K562 (cell line): ENCODE measurements around the gene GSTO2. TPM values are rescaled to one million over a fixed set of nuclear protein-coding genes. Genes with fewer than 3 reads are reported as not detected.

Source experiments
- KDM2B ChIP-seq: fragments of 250-450 bp; sonication (Bioruptor Pico); IDR thresholded peaks from 2 replicates; pipeline ENCODE4 v1.8.0; 2021; ENCODE audit warnings: mild to moderate bottlenecking, moderate library complexity
- KLF16 ChIP-seq: IDR thresholded peaks from 2 replicates; pipeline ENCODE4 v1.6.1; 2016; ENCODE audit warnings: antibody characterized with exemption
- KLF6 ChIP-seq: fragments of 250-450 bp; sonication (Bioruptor Pico); IDR thresholded peaks from 2 replicates; pipeline ENCODE4 v1.4.0; 2020; ENCODE audit warnings: mild to moderate bottlenecking, moderate library complexity, borderline replicate concordance
- NCOA6 ChIP-seq: fragments of 450-650 bp; IDR thresholded peaks from 2 replicates; pipeline ENCODE4 v1.6.1; 2017; ENCODE audit warnings: mild to moderate bottlenecking
- POLR3A ChIP-seq: IDR thresholded peaks from 2 replicates; pipeline ENCODE4 v1.6.1; 2011; ENCODE audit warnings: borderline replicate concordance, mild to moderate bottlenecking, moderate library complexity; ENCODE audit not compliant: insufficient read length, insufficient read depth; ENCODE audit errors: extremely low read depth
- TSHZ1 ChIP-seq: fragments of 250-450 bp; sonication (Bioruptor Pico); IDR thresholded peaks from 2 replicates; pipeline ENCODE4 v1.4.0; 2020; ENCODE audit warnings: mild to moderate bottlenecking, moderate library complexity
- ZNF280B ChIP-seq: fragments of 250-450 bp; sonication (Bioruptor Pico); IDR thresholded peaks from 2 replicates; pipeline ENCODE4 v1.5.1; 2021; ENCODE audit warnings: mild to moderate bottlenecking
- ZNF436 ChIP-seq: fragments of 250-450, 450-650 bp; sonication (Bioruptor Pico); formaldehyde crosslinking; IDR thresholded peaks from 2 replicates; pipeline ENCODE4 v1.7.0; 2020; ENCODE audit warnings: mild to moderate bottlenecking
- ZNF766 ChIP-seq: fragments of 200-800 bp; sonication (Bioruptor generic); conservative IDR thresholded peaks from 2 replicates; pipeline ENCODE4 v1.6.1; 2016; ENCODE audit warnings: missing genetic modification characterization, missing compliant biosample characterization
- polyA plus RNA-seq, 8 experiments: library from polyadenylated mRNA; depleted of rRNA in 4 of 8; stranded (reverse) in 5 of 8; unstranded in 3 of 8; fragments of >200 nt; fragmentation: Nextera tagmentation in 2 of 8; fragmentation: Illumina TruSeq in 1 of 8; extraction: Ambion mirVana in 2 of 8; extraction: Trizol in 1 of 8; gene quantifications; 2 replicates each; pipeline versions ENCODE4 v1.2.1 to v1.2.3, GENCODE V29; 2011 to 2014; ENCODE audit warnings: inconsistent platforms in 1 of 8, missing spikeins in 1 of 8
- total RNA-seq, 7 experiments: library from RNA; depleted of rRNA in 6 of 7; stranded (reverse); fragments of >200 nt in 6 of 7; fragmentation: Illumina TruSeq in 2 of 7; extraction: Trizol in 2 of 7; gene quantifications; 2 replicates each; pipeline versions ENCODE4 v1.2.1 to v1.2.3, GENCODE V29; 2011 to 2021; ENCODE audit warnings: low replicate concordance in 1 of 7
- TF ChIP-seq, protein P1 (sequence below), 2 experiments: fragments of 450-650 bp; IDR thresholded peaks; 2 replicates each; pipeline ENCODE4 v1.6.1; 2016; ENCODE audit warnings: mild to moderate bottlenecking in 2 of 2, borderline replicate concordance in 1 of 2, low read depth in 1 of 2, moderate library complexity in 1 of 2
- TF ChIP-seq, protein P2 (sequence below), 3 experiments: IDR thresholded peaks in 2 of 3; conservative IDR thresholded peaks in 1 of 3; 2 replicates each; pipeline ENCODE4 v1.5.1; 2011 to 2012; ENCODE audit warnings: low read length in 3 of 3, mild to moderate bottlenecking in 3 of 3, control low read depth in 2 of 3, improper control_type of control experiment in 1 of 3, inconsistent platforms in 1 of 3, low read depth in 1 of 3, mixed read lengths in 1 of 3, moderate library complexity in 1 of 3; ENCODE audit not compliant: insufficient read depth in 2 of 3

The GSTO2 gene
- total and polyA plus RNA-seq, 9 of the 15 experiments (the other 6 are each of a cell fraction or from before 2014, with no cell fraction given): 0.18 to 1.8 (median 0.90) TPM

- TF ChIP-seq, protein P1, sequence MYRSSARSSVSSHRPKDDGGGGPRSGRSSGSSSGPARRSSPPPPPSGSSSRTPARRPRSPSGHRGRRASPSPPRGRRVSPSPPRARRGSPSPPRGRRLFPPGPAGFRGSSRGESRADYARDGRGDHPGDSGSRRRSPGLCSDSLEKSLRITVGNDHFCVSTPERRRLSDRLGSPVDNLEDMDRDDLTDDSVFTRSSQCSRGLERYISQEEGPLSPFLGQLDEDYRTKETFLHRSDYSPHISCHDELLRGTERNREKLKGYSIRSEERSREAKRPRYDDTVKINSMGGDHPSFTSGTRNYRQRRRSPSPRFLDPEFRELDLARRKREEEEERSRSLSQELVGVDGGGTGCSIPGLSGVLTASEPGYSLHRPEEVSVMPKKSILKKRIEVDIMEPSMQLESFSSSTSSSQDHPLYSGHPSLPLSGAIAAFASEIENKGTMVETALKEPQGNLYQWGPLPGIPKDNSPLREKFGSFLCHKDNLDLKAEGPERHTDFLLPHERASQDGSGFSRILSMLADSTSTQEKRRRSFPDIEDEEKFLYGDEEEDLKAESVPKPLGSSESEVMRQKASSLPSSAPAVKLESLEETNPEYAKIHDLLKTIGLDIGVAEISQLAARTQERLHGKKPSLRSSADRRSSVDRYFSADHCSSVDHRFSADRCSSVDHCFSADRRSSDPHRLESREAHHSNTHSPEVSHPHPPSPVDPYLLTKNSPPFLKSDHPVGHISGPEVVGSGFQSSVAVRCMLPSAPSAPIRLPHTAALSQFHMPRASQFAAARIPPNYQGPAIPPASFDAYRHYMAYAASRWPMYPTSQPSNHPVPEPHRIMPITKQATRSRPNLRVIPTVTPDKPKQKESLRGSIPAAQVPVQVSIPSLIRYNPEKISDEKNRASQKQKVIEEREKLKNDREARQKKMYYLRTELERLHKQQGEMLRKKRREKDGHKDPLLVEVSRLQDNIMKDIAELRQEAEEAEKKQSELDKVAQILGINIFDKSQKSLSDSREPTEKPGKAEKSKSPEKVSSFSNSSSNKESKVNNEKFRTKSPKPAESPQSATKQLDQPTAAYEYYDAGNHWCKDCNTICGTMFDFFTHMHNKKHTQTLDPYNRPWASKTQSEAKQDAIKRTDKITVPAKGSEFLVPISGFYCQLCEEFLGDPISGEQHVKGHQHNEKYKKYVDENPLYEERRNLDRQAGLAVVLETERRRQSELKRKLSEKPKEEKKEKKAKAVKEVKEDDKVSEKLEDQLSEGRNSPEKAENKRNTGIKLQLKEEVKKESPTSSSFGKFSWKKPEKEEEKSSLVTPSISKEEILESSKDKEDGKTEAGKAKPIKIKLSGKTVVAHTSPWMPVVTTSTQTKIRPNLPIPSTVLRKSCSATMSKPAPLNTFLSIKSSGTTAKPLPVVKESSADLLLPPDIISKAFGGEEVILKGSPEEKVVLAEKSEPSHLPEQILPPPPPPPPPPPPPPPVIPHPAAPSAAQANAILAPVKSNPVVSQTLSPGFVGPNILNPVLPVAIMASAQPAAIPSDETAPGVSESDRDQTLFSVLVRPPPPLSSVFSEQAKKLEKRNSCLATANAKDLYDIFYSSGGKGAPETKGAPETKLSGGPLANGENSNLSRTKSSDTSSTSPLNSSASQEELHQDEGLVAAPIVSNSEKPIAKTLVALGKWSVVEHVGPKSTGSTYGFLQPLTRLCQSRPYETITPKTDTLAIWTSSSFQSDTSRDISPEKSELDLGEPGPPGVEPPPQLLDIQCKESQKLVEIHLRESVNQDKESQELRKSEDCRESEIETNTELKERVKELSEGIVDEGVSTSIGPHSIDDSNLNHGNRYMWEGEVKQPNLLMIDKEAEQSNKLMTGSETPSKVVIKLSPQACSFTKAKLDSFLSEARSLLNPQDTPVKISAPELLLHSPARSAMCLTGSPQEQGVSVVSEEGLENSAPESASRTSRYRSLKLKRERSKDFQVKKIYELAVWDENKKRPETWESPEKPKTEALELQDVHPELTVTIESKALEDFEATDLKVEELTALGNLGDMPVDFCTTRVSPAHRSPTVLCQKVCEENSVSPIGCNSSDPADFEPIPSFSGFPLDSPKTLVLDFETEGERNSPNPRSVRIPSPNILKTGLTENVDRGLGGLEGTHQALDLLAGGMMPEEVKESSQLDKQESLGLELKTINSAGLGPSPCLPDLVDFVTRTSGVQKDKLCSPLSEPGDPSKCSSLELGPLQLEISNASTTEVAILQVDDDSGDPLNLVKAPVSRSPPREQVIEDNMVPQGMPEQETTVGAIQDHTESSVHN (IDR thresholded peaks at IDR 0.05; ENCODE audit: borderline replicate concordance in 1 of 2, low read depth in 1 of 2): no peak
- TF ChIP-seq POLR3A (no peak), ZNF280B (CRISPR knock-in tag) (no peak), NCOA6 (no peak), ZNF766 (CRISPR knock-in tag) (no peak), ZNF436 (CRISPR knock-in tag) (no peak), KDM2B (no peak), KLF16 (0 out of 2 replicates have a peak, but pooled peaks have one; percentile 45), KLF6 (CRISPR knock-in tag) (no peak), TSHZ1 (CRISPR knock-in tag) (no peak)
- TF ChIP-seq, protein P2, sequence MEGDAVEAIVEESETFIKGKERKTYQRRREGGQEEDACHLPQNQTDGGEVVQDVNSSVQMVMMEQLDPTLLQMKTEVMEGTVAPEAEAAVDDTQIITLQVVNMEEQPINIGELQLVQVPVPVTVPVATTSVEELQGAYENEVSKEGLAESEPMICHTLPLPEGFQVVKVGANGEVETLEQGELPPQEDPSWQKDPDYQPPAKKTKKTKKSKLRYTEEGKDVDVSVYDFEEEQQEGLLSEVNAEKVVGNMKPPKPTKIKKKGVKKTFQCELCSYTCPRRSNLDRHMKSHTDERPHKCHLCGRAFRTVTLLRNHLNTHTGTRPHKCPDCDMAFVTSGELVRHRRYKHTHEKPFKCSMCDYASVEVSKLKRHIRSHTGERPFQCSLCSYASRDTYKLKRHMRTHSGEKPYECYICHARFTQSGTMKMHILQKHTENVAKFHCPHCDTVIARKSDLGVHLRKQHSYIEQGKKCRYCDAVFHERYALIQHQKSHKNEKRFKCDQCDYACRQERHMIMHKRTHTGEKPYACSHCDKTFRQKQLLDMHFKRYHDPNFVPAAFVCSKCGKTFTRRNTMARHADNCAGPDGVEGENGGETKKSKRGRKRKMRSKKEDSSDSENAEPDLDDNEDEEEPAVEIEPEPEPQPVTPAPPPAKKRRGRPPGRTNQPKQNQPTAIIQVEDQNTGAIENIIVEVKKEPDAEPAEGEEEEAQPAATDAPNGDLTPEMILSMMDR (IDR thresholded peaks at IDR 0.05 in 2 of 3, conservative IDR thresholded peaks at IDR 0.05 in 1 of 3; ENCODE audit: insufficient read depth in 2 of 3, low read depth in 1 of 3, low read length in 3 of 3): peak; percentile 98 to 99 (median 99)
Observed at GRCh38 chr10:104291439-104291951, 22.5 kb downstream of the GSTO2 start (continued).
